ENCODE measurements around the gene GALNT17.

The GALNT17 gene

DNA sequence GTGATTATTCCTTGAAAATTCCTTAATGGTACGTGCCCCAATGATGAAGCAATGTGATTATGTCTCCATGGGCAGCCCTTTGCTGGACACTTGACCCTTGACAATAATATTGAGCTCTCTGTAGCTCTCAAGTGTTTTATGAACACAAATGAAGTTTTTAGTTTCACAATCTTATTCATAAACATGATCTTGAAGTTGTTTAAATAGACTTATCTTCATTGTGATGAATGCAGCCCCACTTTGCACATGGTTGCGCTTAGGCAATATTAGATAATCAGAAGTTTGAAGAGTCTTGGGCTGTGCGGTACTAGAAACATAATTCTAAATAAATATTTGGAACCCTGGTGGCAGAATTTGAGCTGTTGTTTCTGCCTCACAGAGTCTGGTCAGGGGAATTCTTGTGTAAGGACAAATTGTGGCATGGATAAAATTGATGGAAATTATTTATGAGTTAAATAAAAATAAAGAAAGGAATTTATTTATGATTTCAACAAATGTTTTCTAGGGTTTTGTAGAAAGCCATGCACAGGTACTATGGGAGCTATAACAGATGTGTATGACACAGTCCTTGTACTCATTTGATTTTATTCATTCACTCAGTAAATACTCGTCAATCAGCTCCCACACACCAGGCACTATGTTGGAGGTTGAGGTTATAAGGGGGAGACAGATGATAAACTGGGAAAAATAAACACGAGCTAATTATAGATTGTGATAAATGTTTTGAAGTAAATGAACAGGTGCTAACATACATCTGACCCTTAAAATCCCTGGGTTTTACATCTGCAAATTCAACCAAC lies 217.9 kb downstream of the GALNT17 start:
- H2AFZ ChIP-seq (ENCODE audit: low read depth, low read length), result no peak overlapping the region
- H3K27me3 ChIP-seq (ENCODE audit: insufficient read depth, low read length, poor library complexity), result no peaks in the 10 kb centered on the region
- no peaks in the 10 kb centered on the region for H3K79me2 ChIP-seq (ENCODE audit: insufficient read depth, low read length)
- no peaks in the 10 kb centered on the region for H4K20me1 ChIP-seq (ENCODE audit: insufficient read depth, low read length)
- no peak overlapping the region for H3K4me2 ChIP-seq (ENCODE audit: insufficient read depth, low read length)
- no peaks in the 10 kb centered on the region for H3K9me3 ChIP-seq (ENCODE audit: insufficient read depth, low read length, severe bottlenecking)
- H3K4me3 ChIP-seq (ENCODE audit: low read depth in 1 of 2, low read length in 2 of 2), result no peak overlapping the region
- no peak overlapping the region for H3K27ac ChIP-seq (ENCODE audit: low read length)
- no peak overlapping the region for H3K9ac ChIP-seq (ENCODE audit: low read depth, low read length)
- H3K4me1 ChIP-seq (ENCODE audit: insufficient read depth, low read length), result no peaks in the 10 kb centered on the region
- no peak for DNase-seq
- H3K36me3 ChIP-seq (ENCODE audit: insufficient read depth, low read length), result no peaks in the 10 kb centered on the region
- ATAC-seq (ENCODE audit: insufficient read depth, low read depth), result no peak
- TF ChIP-seq, protein P1, sequence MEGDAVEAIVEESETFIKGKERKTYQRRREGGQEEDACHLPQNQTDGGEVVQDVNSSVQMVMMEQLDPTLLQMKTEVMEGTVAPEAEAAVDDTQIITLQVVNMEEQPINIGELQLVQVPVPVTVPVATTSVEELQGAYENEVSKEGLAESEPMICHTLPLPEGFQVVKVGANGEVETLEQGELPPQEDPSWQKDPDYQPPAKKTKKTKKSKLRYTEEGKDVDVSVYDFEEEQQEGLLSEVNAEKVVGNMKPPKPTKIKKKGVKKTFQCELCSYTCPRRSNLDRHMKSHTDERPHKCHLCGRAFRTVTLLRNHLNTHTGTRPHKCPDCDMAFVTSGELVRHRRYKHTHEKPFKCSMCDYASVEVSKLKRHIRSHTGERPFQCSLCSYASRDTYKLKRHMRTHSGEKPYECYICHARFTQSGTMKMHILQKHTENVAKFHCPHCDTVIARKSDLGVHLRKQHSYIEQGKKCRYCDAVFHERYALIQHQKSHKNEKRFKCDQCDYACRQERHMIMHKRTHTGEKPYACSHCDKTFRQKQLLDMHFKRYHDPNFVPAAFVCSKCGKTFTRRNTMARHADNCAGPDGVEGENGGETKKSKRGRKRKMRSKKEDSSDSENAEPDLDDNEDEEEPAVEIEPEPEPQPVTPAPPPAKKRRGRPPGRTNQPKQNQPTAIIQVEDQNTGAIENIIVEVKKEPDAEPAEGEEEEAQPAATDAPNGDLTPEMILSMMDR (IDR thresholded peaks at IDR 0.05; ENCODE audit: borderline replicate concordance, extremely low read depth, low read length, poor library complexity, severe bottlenecking), result no peak
- TF ChIP-seq EZH2 (IDR thresholded peaks at IDR 0.05; ENCODE audit: borderline replicate concordance, low read depth, low read length, severe bottlenecking), result no peak

DNA sequence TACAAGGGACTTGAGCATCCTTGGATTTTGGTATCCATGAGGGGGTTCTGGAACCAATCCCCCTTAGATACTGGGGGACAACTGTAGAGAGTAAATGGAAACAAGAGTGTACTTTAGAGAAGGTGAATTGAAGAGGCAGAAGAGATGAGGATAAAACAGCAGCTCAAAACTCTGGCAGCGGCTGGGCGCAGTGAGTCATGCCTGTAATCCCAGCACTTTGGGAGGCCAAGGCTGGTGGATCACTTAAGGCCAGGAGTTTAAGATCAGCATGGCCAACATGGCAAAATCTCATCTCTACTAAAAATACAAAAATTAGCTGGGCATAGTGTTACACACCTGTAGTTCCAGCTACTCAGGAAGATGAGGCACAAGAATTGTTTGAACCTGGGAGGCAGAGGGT lies 218.7 kb downstream of the GALNT17 start:
- no peaks in the 10 kb centered on the region for H3K27me3 ChIP-seq (ENCODE audit: insufficient read depth, low read length, poor library complexity)
- no peak overlapping the region for H2AFZ ChIP-seq (ENCODE audit: low read depth, low read length)
- no peaks in the 10 kb centered on the region for H3K9me3 ChIP-seq (ENCODE audit: insufficient read depth, low read length, severe bottlenecking)
- DNase-seq, result no peak
- no peak for ATAC-seq (ENCODE audit: insufficient read depth, low read depth)
- no peak overlapping the region for H3K27ac ChIP-seq (ENCODE audit: low read length)
- H3K79me2 ChIP-seq (ENCODE audit: insufficient read depth, low read length), result no peaks in the 10 kb centered on the region
- no peaks in the 10 kb centered on the region for H3K36me3 ChIP-seq (ENCODE audit: insufficient read depth, low read length)
- H4K20me1 ChIP-seq (ENCODE audit: insufficient read depth, low read length), result no peaks in the 10 kb centered on the region
- H3K4me2 ChIP-seq (ENCODE audit: insufficient read depth, low read length), result no peak overlapping the region
- H3K9ac ChIP-seq (ENCODE audit: low read depth, low read length), result no peak overlapping the region
- H3K4me3 ChIP-seq (ENCODE audit: low read depth in 1 of 2, low read length in 2 of 2), result no peak overlapping the region
- TF ChIP-seq EZH2 (IDR thresholded peaks at IDR 0.05; ENCODE audit: borderline replicate concordance, low read depth, low read length, severe bottlenecking), result no peak
- TF ChIP-seq, protein P1 (IDR thresholded peaks at IDR 0.05; ENCODE audit: borderline replicate concordance, extremely low read depth, low read length, poor library complexity, severe bottlenecking), result no peak
- no peaks in the 10 kb centered on the region for H3K4me1 ChIP-seq (ENCODE audit: insufficient read depth, low read length)

- no peaks in the 10 kb centered on the region for H3K79me2 ChIP-seq (ENCODE audit: insufficient read depth, low read length)
- no peak overlapping the region for H3K4me3 ChIP-seq (ENCODE audit: low read depth in 1 of 2, low read length in 2 of 2)
- TF ChIP-seq EZH2 (IDR thresholded peaks at IDR 0.05; ENCODE audit: borderline replicate concordance, low read depth, low read length, severe bottlenecking), result no peak
- TF ChIP-seq, protein P1 (IDR thresholded peaks at IDR 0.05; ENCODE audit: borderline replicate concordance, extremely low read depth, low read length, poor library complexity, severe bottlenecking), result no peak
- H3K9me3 ChIP-seq (ENCODE audit: insufficient read depth, low read length, severe bottlenecking), result no peaks in the 10 kb centered on the region
- no peak overlapping the region for H2AFZ ChIP-seq (ENCODE audit: low read depth, low read length)
- ATAC-seq (ENCODE audit: insufficient read depth, low read depth) (no peak), DNase-seq (no peak)
- no peaks in the 10 kb centered on the region for H3K36me3 ChIP-seq (ENCODE audit: insufficient read depth, low read length)
- no peaks in the 10 kb centered on the region for H4K20me1 ChIP-seq (ENCODE audit: insufficient read depth, low read length)
- no peaks in the 10 kb centered on the region for H3K27me3 ChIP-seq (ENCODE audit: insufficient read depth, low read length, poor library complexity)
- H3K4me1 ChIP-seq (ENCODE audit: insufficient read depth, low read length), result no peaks in the 10 kb centered on the region
- no peak overlapping the region for H3K4me2 ChIP-seq (ENCODE audit: insufficient read depth, low read length)
- H3K9ac ChIP-seq (ENCODE audit: low read depth, low read length), result no peak overlapping the region
- no peak overlapping the region for H3K27ac ChIP-seq (ENCODE audit: low read length)
Observed at GRCh38 chr7:71354716-71355115, 222.8 kb downstream of the GALNT17 start.

Data from DND-41 (cell line).